Spleen (tissue), 11 donors: ENCODE measurements around the gene VIPR1. TPM values are rescaled to one million over a fixed set of nuclear protein-coding genes. Genes with fewer than 3 reads are reported as not detected.
"Not testable (repeated sequence)": the region's sequence is repeated elsewhere in the genome, so short reads cannot be mapped to it uniquely, and the experiment has no call there.

Source experiments
- DNase-seq: peaks from one replicate; pipeline ENCODE4 v3.0.0-alpha.2; 2020
- H3K27ac ChIP-seq, 8 donors: fragments of 200-600 bp; sonication (generic) in 7 of 8; 1 replicate in 4 of 8; 2 replicates in 4 of 8; pipeline versions ENCODE4 v1.5.0 to v1.8.0; 2016 to 2021; ENCODE audit warnings: inconsistent platforms in 4 of 8, mild to moderate bottlenecking in 4 of 8, moderate library complexity in 1 of 8
- H3K27me3 ChIP-seq, 7 donors: fragments of 200-600 bp; sonication (generic) in 6 of 7; replicated peaks in 1 of 7; 1 replicate in 4 of 7; 2 replicates in 3 of 7; pipeline versions ENCODE4 v1.5.0 to v1.8.0; 2016 to 2021; ENCODE audit warnings: inconsistent platforms in 3 of 7, mild to moderate bottlenecking in 1 of 7
- H3K36me3 ChIP-seq, 6 donors: fragments of 200-600 bp; sonication (generic) in 5 of 6; 1 replicate in 4 of 6; 2 replicates in 2 of 6; pipeline versions ENCODE4 v1.5.0 to v1.8.0; 2016 to 2021; ENCODE audit warnings: inconsistent platforms in 2 of 6
- H3K4me1 ChIP-seq, 6 donors: fragments of 200-600 bp; sonication (generic) in 5 of 6; 1 replicate in 3 of 6; 2 replicates in 3 of 6; pipeline versions ENCODE4 v1.5.0 to v1.8.0; 2016 to 2021; ENCODE audit warnings: inconsistent platforms in 3 of 6
- H3K4me3 ChIP-seq, 8 donors: fragments of 200-600 bp; sonication (generic) in 7 of 8; 1 replicate in 4 of 8; 2 replicates in 4 of 8; pipeline versions ENCODE4 v1.5.0 to v1.8.0; 2016 to 2021; ENCODE audit warnings: inconsistent platforms in 4 of 8, mild to moderate bottlenecking in 4 of 8, moderate library complexity in 2 of 8
- H3K9me3 ChIP-seq, 8 donors: fragments of 200-600 bp; sonication (generic) in 7 of 8; 1 replicate in 4 of 8; 2 replicates in 4 of 8; pipeline versions ENCODE4 v1.5.0 to v1.8.0; 2016 to 2021; ENCODE audit warnings: inconsistent platforms in 4 of 8
- CTCF ChIP-seq, 11 experiments: fragments of 200-600 bp in 7 of 11; fragments of 450-650 bp in 4 of 11; sonication (generic) in 4 of 11; IDR thresholded peaks in 8 of 11; conservative IDR thresholded peaks in 3 of 11; 1 replicate in 7 of 11; 2 replicates in 4 of 11; pipeline versions ENCODE4 v1.4.0 to v1.8.0; 2016 to 2021; ENCODE audit warnings: antibody characterized with exemption in 11 of 11, inconsistent platforms in 4 of 11, mild to moderate bottlenecking in 1 of 11
- POLR2A ChIP-seq, 3 donors: fragments of 450-650 bp; IDR thresholded peaks; one replicate each; pipeline ENCODE4 v1.5.1; 2017; ENCODE audit warnings: antibody characterized with exemption in 3 of 3, mild to moderate bottlenecking in 1 of 3
- POLR2AphosphoS5 ChIP-seq, 3 donors: sonication (generic); formaldehyde crosslinking; IDR thresholded peaks; one replicate each; pipeline ENCODE4 v1.5.1; 2017; ENCODE audit warnings: antibody characterized with exemption in 3 of 3
- WGBS, 5 donors: extraction: QIAGEN DNeasy Blood & Tissue Kit in 3 of 5; methylation state at CpG; one replicate each; pipeline versions ENCODE4 v1.1.5 to v1.1.7; 2013 to 2018; 5-methylcytosine and 5-hydroxymethylcytosine counted together
- intact Hi-C: fragments of 100-400 bp; cut with DNase I; formaldehyde crosslinking; loops from one replicate; pipeline ENCODE4 v1.15.0; 2023; ENCODE audit warnings: low total_unique reads
- polyA plus RNA-seq, 3 donors: library from polyadenylated mRNA; stranded (reverse); fragments of 200-250 nt; gene quantifications; one replicate each; pipeline ENCODE4 v1.2.1, GENCODE V29; 2013
- total RNA-seq, 7 donors: library from RNA; depleted of rRNA in 3 of 7; stranded (reverse); fragments of >200 nt in 3 of 7; fragmentation: NEBNext Ultra II Directional in 4 of 7; extraction: Animal tissue kit (Norgen Biotek cat#: 25700) in 4 of 7; gene quantifications; one replicate each; pipeline versions ENCODE4 v1.1.0 to v1.2.1, GENCODE V29; 2016 to 2021
- donor health status: healthy with polysubstance abuse.
- donor health status: DM: no; HTN: no; CAD: no; lungs with moderate emphysema.
- donor health status: DM: no; HTN: no; CAD: no.
- donor health status: Bipolar disorder and iron deficiency.
- donor health status: healthy.
- donor health status: DM: no; HTN: no; CAD: no.
- donor health status: DM: yes; HTN: yes; CAD: no.

The VIPR1 gene
- total and polyA plus RNA-seq, 10 donors, result 2.0 to 16.3 (median 10.3) TPM

- Histone ChIP-seq H3K4me1 (peaks cover 0 to 27% (median 5%) of the 10 kb centered on the region in 6 donors), H3K27me3 (no peaks in the 10 kb centered on the region), H3K4me3 (no peak overlapping the region), H3K27ac (peak overlapping the region in 6 of 8 donors; percentile 46 to 84 (median 60)), H3K9me3 (no peaks in the 10 kb centered on the region), H3K36me3 (peaks cover 2 to 100% (median 82%) of the 10 kb centered on the region in 6 donors)
- WGBS, 5 donors, result 53 to 62% (median 58%) methylated on average over 3 of the region's 3 CpGs
- TF ChIP-seq POLR2A (IDR thresholded peaks at IDR 0.05) (no peak), POLR2AphosphoS5 (IDR thresholded peaks at IDR 0.05) (peak in 1 of 3 donors; percentile 42)
- intact Hi-C loops, result no loop called here
- DNase-seq, result no peak
Measured at GRCh38 chr3:42556089-42556632, 53.7 kb downstream of the VIPR1 start.

DNA sequence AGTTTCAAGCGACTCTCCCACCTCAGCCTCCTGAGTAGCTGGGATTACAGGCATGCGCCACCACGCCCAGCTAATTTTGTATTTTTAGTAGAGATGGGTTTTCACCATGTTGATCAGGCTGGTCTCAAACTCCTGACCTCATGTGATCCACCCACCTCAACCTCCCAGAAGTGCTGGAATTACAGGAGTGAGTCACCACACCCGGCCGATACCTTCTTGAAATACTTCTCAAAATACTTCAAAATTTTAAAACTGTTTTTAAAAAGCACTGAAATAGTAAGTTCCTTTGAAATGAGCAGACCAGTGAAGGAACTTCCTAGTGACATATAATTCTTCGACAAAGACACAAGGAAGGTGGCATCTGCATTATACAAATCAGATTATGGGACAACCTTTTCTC is 54.4 kb downstream of the VIPR1 start:
- Histone ChIP-seq H3K4me1 (peaks cover 0 to 27% (median 5%) of the 10 kb centered on the region in 6 donors), H3K27ac (peak overlapping the region in 4 of 8 donors; percentile 53 to 84 (median 64)), H3K36me3 (peaks cover 2 to 100% (median 83%) of the 10 kb centered on the region in 6 donors)
- H3K4me3 ChIP-seq, DNase-seq, H3K9me3 ChIP-seq, intact Hi-C loops, H3K27me3 ChIP-seq: not testable (repeated sequence)
- WGBS, 5 donors, result 90 to 97% (median 92%) methylated on average over 6 of the region's 6 CpGs

- no peak for DNase-seq
- intact Hi-C loops, result no loop called here
- TF ChIP-seq CTCF (IDR thresholded peaks at IDR 0.05 in 8 of 11, conservative IDR thresholded peaks at IDR 0.05 in 3 of 11), result peak in 3 of 11 experiments; percentile 14 to 37 (median 22)
- TF ChIP-seq POLR2A (IDR thresholded peaks at IDR 0.05), result no peak
- no peak for TF ChIP-seq POLR2AphosphoS5 (IDR thresholded peaks at IDR 0.05)
- Histone ChIP-seq H3K27ac (no peak overlapping the region), H3K4me3 (no peak overlapping the region), H3K36me3 (peaks cover 2 to 100% (median 86%) of the 10 kb centered on the region in 6 donors), H3K9me3 (no peaks in the 10 kb centered on the region), H3K27me3 (no peaks in the 10 kb centered on the region), H3K4me1 (peaks cover 0 to 27% (median 5%) of the 10 kb centered on the region in 6 donors)
Measured at GRCh38 chr3:42557854-42558253, 55.4 kb downstream of the VIPR1 start.

DNA sequence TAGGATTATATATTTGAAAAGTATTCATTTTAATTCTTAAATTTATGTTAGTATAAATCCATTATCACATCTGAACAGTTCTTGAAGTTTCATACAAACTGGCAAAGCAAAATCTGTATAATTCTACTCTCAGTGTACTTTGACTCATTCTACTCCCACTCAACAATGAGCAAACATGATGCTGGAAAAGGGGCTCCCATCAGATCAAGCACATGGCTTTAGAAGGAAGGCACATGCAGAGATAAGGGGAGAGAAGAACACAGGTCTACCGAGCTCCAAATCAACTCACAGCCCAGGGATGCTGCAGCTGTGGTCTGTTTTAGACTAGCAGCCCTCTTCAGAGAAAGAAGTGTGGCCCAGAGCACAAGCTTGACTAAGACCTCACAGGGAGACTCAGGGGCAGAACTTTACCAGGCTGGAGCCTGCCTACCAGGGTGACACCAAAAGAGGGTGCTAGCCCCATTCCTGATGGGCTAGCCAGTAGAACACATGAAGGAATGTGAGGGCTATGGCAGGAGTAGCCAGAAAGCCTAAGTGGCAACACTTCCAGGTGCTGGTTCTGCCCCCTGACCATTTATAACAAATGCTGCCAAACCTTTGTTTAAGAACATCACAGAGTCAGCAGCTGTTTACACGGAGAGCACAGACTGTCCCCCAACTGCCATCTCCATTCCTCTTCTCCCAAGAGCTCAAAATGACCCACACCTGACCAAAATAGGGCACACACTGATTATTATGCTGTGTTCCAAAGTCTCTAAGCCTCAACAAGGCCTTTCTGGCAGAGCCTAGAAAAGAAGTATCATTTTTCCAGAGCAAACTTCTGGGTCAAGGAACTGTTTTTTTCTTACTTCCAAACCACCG is 59.8 kb downstream of the VIPR1 start:
- TF ChIP-seq CTCF (IDR thresholded peaks at IDR 0.05 in 8 of 11, conservative IDR thresholded peaks at IDR 0.05 in 3 of 11) (no peak), POLR2A (IDR thresholded peaks at IDR 0.05) (no peak)
- no peak overlapping the region for H3K4me3 ChIP-seq
- H3K9me3 ChIP-seq, result no peaks in the 10 kb centered on the region
- H3K36me3 ChIP-seq, result peaks cover 0 to 100% (median 76%) of the 10 kb centered on the region in 6 donors
- peaks cover 0 to 6% (median 0%) of the 10 kb centered on the region in 6 donors for H3K4me1 ChIP-seq
- no peaks in the 10 kb centered on the region for H3K27me3 ChIP-seq
- H3K27ac ChIP-seq, result no peak overlapping the region
- intact Hi-C loops, result no loop called here
- no peak for DNase-seq
- 82 to 91% (median 87%) methylated on average over 3 of the region's 3 CpGs for WGBS, 5 donors

- no peak overlapping the region for H3K4me3 ChIP-seq
- H3K36me3 ChIP-seq, result peaks cover 0 to 84% (median 45%) of the 10 kb centered on the region in 6 donors
- no peak for DNase-seq
- peaks cover 0 to 15% (median 12%) of the 10 kb centered on the region in 8 donors for H3K9me3 ChIP-seq
- H3K27me3 ChIP-seq, result no peaks in the 10 kb centered on the region
- WGBS, 5 donors, result 65 to 90% (median 83%) methylated on average over 2 of the region's 2 CpGs
- no peak overlapping the region for H3K27ac ChIP-seq
- H3K4me1 ChIP-seq, result peaks cover 0 to 3% (median 0%) of the 10 kb centered on the region in 6 donors
- no peak for TF ChIP-seq POLR2A (IDR thresholded peaks at IDR 0.05)
- no peak for TF ChIP-seq CTCF (IDR thresholded peaks at IDR 0.05 in 8 of 11, conservative IDR thresholded peaks at IDR 0.05 in 3 of 11)
- TF ChIP-seq POLR2AphosphoS5 (IDR thresholded peaks at IDR 0.05), result no peak
- intact Hi-C loops, result loop anchor here (10.0 kb wide), 1 partner anchor 175 kb away; no protein-coding TSS in a partner anchor
Measured at GRCh38 chr3:42569593-42570142, 67.2 kb downstream of the VIPR1 start.
